Ishikawa (cell line): ENCODE results near the gene RIMS4.

Experiments used
- CEBPB ChIP-seq: IDR thresholded peaks from 2 replicates; pipeline ENCODE4 v1.6.1; 2012
- EP300 ChIP-seq: IDR thresholded peaks from 2 replicates; pipeline ENCODE4 v1.6.1; 2012; ENCODE audit warnings: borderline replicate concordance
- RAD21 ChIP-seq: IDR thresholded peaks from 2 replicates; pipeline ENCODE4 v1.6.1; 2012; ENCODE audit warnings: low read depth
- ZBTB7A ChIP-seq: IDR thresholded peaks from 2 replicates; pipeline ENCODE4 v1.6.1; 2012; ENCODE audit warnings: low read depth
- TF ChIP-seq, protein P1 (sequence below): IDR thresholded peaks from 2 replicates; pipeline ENCODE4 v1.6.1; 2012

DNA sequence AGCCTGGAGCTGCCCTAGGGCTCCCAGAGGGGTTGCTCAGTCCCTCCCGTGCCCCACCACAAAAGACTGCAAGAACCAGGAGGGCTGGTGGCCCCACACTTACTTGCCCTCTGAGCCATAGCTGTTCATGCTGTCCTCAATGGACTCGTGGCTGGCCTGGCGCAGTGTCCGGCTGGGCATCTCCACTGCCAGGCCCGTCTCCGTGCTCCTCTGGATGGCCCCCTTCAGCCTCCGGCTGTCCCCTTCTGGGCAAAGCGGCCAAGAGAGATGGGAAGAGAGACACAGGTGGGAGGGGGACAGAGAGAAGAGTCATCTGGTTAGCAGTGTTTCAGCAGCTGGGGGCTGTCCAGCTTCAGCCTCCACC is 39.2 kb downstream of the RIMS4 start:
- TF ChIP-seq EP300 (no peak), ZBTB7A (no peak), CEBPB (no peak), RAD21 (no peak)
- TF ChIP-seq, protein P1, sequence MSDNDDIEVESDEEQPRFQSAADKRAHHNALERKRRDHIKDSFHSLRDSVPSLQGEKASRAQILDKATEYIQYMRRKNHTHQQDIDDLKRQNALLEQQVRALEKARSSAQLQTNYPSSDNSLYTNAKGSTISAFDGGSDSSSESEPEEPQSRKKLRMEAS: no peak
